ENCODE results near the gene MATN1.

GRCh38 chr1:30765556-30766434 lies 42.4 kb upstream of the MATN1 start:
- no peak for TF ChIP-seq EZH2phosphoT487 (IDR thresholded peaks at IDR 0.05; ENCODE audit: low read depth, severe bottlenecking, unreplicated experiment)
- TF ChIP-seq CTCF (IDR thresholded peaks at IDR 0.05; ENCODE audit: poor library complexity) = no peak
